Stimulated activated CD4-positive, alpha-beta T cell treated with anti-CD3 and anti-CD28 coated beads, Interleukin-4, amount 100 ng/mL, for 1 hour (primary cell): Measurements from ENCODE around the gene LRRTM4.
"Not testable (repeated sequence)": the region's sequence is repeated elsewhere in the genome, so short reads cannot be mapped to it uniquely, and the experiment has no call there.

ENCODE experiments used
- DNase-seq: peaks from one replicate; pipeline ENCODE4 v3.0.0-alpha.2; 2020

LRRTM4 gene

DNA sequence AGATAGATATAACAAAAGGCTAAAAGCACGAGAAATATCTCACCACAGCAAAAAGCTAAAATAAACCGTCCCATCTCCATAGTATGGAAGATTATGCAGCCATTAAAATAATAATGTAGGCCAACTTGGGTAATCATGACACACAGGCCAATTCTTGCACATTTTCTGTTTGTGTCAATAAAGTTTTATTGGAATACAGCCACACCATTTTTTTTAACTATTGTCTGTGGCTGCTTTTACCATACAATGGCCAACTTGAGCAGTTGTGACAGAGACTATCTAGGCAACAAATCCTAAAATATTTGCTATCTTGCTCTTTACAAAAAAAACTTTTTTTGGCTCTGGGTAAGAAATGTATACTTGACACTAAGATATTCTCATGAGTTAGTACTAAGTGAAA is 212.5 kb downstream of the LRRTM4 start:
- no peak for DNase-seq

DNA sequence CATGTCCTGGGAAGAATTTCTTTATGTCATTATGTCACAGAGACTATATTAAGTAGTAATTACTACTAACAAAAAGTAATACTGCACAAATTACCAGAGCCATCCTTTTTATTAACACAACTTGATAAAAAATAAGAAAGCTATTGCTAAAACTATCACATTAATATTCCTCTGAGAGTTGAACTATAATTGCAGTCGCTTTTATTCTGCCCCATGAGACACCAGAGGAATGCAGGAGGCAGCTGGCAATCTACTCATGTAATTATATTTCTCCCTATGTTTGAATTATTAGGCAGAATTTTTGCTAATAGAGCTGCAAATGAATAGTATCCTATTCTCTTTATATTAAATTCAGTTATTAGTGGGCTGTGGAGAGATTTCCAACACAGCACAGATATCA is 220.7 kb downstream of the LRRTM4 start:
- no peak for DNase-seq

DNA sequence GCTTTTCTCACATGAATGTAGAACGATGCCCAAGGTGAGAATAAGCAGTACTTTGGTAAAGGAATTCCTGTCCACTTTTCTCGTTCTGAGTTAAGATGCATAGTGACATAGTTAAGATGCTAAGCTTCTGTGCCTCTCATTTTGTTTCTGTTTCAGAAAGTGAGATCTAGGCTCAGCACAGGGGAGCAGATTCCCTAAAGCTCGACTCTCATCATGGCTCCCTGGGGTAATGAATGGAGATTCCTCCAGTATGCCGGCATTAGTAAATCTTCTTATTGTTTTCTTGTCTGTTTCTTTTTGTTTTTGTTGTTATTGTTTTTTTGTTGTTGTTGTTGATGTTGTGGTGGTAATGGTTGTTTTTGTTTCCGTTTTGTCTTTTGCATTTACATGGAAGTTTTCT is 225.4 kb downstream of the LRRTM4 start:
- no peak for DNase-seq

DNA sequence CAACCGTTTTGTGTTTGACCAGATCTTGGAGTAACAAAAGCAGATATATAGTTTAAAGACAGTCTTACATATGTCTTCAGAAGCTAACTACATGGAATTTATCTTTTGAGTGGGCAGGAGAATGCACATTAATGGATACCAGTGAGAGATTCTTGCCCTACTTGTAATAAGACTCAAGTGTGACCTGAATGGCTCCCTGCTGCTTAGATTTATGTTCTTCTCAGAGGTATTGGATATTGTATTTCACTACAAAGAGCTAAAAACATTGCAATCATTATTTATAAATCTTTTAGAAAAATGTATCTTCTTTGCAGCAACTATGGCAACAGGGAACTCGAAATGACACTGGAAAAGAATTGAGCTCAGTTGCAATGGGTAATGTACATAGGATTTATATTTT is 227.7 kb downstream of the LRRTM4 start:
- DNase-seq, result no peak

DNA sequence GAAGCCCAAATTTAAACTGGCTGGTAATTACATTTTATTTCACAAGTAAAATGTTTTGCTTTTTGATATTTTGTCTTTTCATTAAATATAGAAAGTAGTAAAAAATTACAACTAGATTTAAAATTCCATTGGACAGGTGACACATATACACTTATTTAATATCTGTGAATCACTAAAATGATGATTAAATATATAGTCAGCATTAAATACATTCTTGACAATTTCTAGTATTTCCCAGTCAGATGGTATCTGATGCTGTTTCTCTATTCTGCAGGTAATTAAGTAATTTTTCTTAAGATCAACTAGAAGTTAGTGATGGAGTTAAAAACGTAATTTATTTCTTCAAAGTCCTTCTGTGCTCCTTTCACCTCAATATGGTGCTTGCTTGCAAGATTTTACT is 237.8 kb downstream of the LRRTM4 start:
- no peak for DNase-seq

DNA sequence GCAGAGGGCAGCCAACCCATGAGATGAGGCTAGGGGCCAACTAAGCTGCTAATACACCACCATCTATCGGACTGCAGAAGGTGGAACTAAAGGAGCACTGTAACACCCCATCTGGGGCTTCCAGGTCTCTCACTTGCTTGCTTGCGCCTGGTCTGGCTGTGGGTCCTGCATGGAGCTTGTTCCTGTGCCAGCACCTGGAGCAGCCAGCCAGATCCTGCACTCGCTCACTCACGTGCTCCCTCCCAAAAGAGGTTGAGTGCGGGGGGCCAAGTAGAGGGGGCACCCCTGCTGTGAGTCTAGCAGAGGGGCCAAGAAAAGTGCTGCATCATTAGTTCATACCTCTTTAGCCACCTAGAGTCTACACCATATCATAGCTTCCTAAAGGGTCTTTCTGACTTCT is 250.9 kb downstream of the LRRTM4 start:
- no peak for DNase-seq

DNA sequence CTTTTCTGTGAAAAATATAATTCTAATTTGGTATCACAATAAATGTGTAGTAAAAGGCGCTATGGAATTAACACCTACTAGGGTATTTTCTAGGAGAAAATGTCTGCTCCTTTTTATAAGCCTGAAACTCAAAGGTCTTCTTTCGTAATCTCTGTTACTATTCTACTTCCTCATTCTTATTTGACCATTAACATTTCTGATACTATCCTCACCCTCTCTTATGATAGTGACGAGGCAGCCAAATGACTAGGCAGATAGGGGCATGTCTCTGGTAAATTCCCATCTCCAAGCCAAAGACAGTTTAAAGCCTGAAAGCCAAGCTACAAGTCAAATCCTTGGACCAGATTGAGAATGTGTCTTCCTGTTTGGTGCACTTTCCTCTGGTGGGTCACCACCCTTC is 251.7 kb downstream of the LRRTM4 start:
- DNase-seq, result no peak

DNA sequence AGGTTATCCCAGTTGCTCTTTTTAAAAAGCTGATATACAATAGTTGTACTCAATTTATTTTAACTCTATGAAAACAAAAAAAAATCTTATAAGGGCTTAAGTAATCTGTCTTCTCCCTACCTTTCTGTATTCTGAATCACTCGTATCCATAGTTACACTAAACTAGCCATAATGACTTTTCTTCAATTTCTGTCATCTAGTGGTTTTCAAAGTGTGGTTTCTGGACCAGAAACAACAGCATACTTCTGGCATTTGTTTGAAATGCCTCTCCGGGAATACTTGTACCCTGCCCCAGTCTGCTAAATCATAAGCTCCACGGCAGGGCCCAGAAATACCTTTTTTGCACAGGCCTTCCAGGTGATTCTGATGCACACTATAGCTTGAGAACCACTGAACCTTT is 253.6 kb downstream of the LRRTM4 start:
- DNase-seq, result no peak

DNA sequence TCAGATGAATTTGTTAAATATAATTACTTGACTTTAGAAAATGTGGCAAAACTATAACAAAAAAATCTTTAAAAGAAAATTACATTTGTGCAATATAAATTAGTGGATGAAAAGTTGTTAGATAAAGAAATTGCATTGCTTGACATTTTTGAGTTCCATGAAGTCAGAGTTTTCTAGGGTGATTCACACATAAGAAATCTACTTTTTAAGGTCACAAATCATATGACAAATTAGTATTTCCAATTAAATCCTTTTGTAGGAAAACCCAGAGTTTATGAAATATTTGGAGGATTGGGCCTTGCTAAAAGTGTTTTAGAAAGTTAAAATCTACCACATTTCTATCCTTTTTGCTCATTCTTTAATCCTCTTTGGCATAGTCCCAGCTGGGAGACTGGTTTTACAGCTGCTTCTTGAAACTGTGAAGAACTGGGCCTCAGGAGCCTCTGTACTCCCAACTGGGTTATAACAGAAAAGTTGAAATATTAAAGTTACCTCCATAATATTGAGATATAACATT is 289.2 kb downstream of the LRRTM4 start:
- no peak for DNase-seq

DNA sequence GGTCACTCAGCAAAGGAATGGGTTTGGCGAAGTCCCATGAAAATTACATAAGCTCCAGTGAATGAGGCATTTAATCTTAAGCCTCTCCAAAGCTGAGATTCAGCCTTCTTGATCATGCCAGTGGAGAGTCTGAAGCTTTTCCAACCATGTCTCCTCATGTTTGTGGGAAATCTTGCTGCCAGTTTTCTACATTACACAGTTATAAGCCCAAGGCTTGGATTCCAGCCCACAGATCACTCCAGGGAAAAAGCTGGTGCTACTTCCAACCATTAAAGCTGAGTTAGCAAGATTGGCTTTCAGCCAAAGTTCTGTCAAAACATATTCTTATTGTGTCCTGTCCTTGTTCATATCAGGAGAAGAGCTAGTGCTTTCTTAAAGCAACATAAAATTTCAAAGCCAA is 293.8 kb downstream of the LRRTM4 start:
- no peak for DNase-seq

DNA sequence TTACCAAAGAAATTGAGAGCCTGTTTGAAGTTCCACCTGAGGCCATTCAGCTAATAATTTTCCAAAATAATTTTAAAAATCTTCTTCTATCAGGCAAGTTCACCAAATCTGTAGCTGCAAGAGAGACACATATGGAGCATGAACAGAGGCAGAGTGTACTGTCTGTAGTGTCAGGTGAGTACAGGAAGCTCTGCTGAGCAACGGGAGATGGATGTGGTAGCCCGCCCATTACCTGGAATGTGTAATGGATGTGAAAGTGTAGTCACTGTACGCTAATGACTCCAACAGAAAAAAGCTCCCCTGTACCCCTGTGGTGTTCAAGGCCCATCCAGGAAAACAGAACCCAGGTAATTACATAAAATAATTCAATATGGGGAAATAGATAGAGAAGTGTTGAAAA is 311.5 kb downstream of the LRRTM4 start:
- DNase-seq, result no peak

DNA sequence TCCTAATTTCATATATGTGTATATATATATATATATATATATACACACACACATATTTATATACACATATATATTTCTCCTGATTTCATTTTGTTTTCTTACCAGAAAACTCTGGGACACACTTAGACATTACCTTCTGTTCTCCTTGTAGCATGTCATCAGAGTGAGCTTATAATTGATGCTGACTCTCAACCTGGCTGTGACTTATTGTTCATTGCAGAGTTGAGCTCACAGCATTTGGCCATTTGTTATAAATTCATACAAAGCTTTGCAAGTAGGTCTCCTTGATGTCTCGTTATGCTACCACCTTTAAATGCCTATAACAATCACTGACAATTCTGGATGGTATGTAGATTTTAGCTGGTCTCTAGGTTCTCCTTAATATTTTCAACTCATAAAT is 314.8 kb downstream of the LRRTM4 start:
- no peak for DNase-seq

DNA sequence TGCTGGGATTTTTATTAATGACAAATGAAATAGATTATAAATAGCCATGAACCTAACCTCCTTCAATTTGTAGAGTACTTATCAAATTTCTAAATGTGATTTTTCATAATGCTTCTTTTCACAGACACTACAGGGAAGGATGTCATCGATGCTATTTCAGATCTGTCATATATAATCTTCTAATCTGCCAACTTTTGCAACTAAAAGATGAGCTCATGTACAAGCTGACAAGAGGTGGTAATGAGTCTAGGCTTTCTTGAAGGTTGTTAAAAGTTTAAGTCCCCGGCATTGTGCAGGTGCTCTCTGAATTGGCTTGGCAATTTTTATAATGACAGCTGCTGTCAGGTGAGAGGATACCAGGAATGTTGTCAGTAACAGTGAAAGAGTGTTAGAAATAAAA is 320.4 kb downstream of the LRRTM4 start:
- DNase-seq, result no peak

DNA sequence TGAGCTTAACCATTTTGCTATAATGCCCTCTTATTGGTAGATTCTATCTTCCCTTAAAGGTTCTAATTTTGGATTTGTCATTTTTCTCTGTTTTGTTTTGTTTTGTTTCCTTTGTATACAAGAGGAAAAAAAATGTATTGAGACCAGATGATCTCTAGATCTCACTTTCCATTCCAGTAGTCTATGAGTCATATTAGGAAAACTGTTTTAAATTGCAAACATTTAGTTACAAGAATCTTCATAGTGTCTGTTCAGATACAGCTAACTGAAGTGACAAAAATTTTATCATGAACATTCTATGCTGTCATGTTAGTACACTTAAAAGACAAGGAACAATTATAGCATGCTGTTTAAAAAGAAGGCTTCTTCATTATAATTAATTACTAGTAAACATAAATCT is 322.8 kb downstream of the LRRTM4 start:
- no peak for DNase-seq

DNA sequence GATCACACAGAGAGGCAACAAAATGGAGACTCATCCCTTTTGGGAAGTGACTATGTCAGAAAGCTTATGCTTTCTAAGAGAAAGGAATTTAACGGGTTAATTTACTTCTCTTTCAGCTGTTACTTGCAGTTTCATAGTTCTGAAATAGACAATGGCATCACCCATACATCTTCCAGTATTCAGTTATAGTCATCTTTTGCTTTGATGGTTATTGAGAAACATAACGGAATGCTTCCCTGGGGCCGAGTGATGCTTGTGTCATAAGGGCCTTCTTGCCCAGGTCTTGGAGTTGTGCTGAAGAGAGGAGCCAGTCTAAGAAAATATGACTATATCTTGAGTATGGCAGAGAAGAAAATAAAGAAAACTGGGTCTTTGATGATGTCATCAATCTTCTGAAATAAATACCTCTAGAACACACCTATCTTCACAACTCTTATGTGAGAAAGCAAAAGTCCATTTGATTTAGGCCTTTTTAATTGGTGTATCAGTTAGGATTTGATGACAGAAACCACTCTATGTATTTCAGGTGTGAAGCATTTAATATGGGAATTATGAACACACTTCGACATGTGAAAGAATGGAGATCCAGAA is 328.2 kb downstream of the LRRTM4 start:
- no peak for DNase-seq

DNA sequence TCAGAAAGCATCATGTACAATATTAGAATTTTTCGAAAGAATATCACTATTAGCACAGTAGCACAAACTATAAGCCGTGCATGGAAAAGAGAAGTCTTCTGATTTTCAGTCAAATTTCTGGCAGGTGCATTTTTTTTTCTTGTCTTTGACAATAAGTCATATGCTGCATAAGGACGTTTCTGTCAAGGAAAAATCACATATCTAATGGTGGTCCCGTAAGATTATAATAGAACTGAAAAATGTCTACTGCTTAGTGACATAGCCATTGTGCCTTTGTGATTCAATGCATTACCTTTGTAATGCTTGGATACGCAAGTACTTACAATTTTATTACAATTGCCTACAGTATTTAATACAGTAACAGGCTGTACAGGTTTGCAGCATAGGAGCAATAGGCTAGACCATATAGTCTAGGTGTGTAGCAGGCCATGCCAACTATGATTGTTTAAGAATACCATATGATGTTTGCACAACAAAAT is 329.3 kb downstream of the LRRTM4 start:
- DNase-seq, result no peak

DNA sequence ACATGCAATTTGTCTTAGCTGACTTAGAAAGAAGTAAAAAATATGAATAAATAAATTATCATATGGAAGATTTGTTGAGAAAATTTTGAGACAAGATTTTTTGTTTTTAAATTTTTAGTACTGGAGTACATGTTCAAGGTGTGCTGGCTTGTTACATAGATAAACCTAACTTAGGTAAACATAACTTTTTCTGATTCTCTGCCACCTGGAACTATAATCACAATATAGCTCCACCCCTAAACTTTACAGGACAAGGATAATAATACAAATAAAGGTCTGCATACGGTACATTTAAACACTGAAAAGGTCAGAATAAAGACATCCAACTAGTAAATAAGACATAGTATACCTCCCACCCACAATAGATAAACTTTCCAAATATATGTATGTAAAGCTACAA is 330.5 kb downstream of the LRRTM4 start:
- no peak for DNase-seq

DNA sequence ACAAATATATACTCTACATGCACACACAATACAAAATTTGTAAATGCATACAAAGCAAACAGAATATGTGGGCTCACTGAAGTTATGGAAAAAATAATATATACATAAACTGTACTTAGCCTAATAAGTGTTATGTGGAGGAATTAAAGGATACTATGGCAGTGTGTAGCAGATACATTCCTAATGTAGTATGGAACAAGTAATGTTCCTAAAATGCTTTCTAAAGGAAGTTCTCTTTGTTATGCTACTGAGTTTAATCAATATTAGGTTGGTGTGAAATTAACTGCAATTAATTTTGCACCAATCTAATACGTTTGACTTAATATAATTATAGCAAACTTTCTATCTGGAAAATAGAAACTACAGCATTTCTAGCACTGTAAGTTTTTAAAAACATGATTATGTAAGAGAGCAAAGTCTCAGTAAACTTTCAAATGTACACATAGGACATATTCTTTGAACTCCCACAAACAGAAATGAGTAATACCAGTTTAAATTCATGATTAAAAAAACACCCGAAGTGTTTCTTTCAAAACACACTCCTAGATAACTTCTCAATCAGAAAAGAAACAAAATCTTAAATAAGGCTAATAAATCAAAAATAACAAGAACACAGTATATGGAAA is 331.3 kb downstream of the LRRTM4 start:
- no peak for DNase-seq

DNA sequence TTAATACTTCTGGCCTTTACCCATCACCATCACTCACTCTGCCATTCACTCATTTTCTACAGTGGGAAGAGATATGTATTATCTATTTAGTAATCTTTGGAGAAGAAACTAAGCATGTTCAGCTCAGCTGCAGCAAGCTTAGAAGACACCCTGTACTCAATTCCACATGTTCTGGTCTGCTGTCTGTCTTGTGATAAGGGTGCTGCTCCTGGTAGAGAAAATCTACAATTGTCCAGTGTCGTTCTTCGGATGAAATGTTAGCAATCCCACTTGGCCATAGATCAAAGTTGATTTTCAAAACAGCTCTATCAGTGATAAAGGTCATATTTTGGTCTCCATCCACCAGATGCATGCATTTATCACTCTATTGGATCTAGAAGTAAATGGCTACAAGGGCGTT is 337.1 kb downstream of the LRRTM4 start:
- no peak for DNase-seq

DNA sequence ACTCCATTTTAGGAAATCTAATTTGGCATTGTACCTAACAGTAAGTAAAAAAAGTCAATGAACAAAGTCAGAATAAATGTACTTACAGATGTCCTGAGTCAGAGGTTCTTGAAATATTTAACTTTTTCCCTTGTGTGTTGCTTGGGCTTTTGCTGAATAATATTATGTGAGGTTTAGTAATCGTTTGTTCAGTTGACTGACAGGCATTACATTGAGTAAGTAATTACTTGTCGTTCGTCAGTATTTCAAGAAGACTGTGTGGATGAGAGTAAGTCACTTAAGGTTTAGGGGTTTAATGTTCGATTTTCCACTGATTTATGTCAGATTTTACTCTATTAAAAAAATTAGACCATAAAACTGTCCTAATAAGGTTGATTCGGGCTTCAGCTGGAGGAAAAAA is 342.9 kb downstream of the LRRTM4 start:
- DNase-seq, result no peak

DNA sequence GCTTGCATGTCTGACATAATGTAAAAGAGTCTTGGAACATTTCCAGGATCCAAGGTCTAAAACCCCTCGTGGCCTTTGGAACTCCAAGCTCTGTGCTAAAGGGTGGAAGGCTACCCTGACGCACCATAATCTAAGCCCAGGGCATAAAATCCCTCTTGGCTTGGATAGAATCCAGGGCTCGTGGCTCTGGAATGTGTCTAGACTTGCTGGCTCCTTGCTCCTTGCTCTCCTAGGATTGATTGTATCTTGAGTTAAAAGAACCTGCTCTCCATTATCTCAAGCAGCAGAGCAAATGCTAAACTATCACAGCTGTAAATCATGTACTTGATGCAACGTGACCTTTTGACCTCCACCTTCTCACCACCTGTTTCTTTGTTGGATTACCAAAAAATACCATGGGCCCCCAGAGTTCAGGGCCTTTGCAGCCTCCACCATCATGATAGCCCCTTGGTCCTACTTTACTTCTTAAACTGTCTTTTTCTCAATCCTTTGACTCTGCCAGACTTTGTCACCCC is 346.9 kb downstream of the LRRTM4 start:
- DNase-seq, result not testable (repeated sequence)

DNA sequence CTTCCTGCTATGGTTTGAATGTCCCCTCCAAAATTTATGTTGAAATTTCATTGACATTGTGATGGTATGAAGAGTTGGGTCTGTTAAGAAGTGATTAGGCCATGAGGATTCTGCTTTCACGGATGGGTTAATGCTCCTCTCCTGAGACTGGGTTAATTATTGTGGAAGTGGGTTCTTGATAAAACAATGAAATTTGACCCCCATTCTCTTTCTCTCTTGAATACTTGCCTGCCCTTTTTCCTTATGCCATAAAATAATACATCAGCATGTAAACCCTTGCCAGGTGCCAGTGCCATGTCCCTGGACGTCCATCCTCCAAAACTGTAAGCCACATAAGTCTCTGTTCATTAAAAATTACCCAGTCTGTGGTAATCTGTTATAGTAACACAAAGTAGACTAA is 352.8 kb downstream of the LRRTM4 start:
- DNase-seq, result no peak

DNA sequence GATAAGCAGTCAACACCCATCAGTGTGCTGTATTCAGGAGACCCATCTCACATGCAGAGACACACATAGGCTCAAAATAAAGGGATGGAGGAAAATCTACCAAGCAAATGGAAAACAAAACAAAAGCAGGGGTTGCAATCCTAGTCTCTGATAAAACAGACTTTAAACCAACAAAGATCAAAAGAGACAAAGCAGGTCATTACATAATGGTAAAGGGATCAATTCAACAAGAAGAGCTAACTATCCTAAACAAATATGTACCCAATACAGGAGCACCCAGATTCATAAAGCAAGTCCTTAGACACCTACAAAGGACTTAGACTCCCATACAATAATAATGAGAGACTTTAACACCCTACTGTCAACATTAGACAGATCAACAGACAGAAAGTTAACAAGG is 358.2 kb downstream of the LRRTM4 start:
- not testable (repeated sequence) for DNase-seq

DNA sequence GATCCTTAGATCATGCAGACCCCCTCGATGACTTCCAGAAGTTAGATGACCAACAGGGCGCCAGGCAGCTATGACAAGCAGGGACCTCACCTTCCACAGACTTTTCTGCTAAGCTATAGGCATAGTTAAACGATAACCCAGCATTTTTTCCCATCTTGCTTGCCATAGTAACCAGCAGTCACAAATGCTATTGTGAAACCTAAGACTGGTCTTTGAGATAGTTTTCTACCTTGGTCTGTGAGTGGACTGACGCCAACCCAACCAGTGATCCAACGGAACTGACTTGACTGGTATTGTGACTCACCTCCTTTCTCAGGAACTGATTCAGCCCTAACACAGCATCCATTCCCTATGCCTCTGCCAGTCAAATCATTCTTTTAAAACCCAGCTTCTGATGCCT is 361.2 kb downstream of the LRRTM4 start:
- no peak for DNase-seq

DNA sequence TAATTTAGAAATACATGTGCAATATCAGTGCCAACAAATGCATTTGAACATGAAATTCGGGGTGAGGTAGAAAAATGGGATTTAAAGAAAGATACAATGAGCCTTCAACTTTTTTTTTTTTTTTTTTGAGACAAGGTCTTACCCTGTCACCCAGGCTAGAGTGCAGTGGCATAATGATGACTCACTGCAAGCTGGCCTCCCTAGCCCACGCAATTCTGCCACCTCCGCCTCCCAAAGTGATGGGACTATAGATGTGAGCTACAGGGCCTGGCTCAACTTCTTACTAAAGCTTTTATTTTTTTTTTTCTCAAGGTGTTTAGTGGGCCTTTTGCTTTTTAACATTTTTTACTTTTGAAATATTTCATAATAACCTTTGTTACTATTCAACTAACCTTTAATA is 365.6 kb downstream of the LRRTM4 start:
- DNase-seq, result no peak
